H9 (cell line): ENCODE measurements around the gene DMKN. TPM values are rescaled to one million over a fixed set of nuclear protein-coding genes. Genes with fewer than 3 reads are reported as not detected.

Source experiments
- DNase-seq: peaks from one replicate; pipeline ENCODE4 v3.0.0-alpha.2; 2017
- H2AFZ ChIP-seq: one replicate; pipeline ENCODE4 v1.6.1; 2013; ENCODE audit warnings: mild to moderate bottlenecking, low read length, control low read depth, moderate library complexity
- H2AK5ac ChIP-seq: 2 replicates; pipeline ENCODE4 v1.6.1; 2013; ENCODE audit warnings: low read length, control low read depth, mixed read lengths; ENCODE audit not compliant: insufficient read length
- H2BK120ac ChIP-seq: one replicate; pipeline ENCODE4 v1.6.1; 2013; ENCODE audit warnings: low read depth, mild to moderate bottlenecking, low read length, control low read depth, inconsistent platforms; ENCODE audit not compliant: poor library complexity, severe bottlenecking
- H2BK12ac ChIP-seq: 2 replicates; pipeline ENCODE4 v1.6.1; 2013; ENCODE audit warnings: low read length, control low read depth, mixed read lengths, low read depth; ENCODE audit not compliant: insufficient read length
- H2BK15ac ChIP-seq: 2 replicates; pipeline ENCODE4 v1.6.1; 2013; ENCODE audit warnings: low read depth, low read length, control low read depth
- H2BK20ac ChIP-seq: one replicate; pipeline ENCODE4 v1.6.1; 2013; ENCODE audit warnings: low read depth, mild to moderate bottlenecking, low read length, control low read depth, inconsistent platforms; ENCODE audit not compliant: poor library complexity, severe bottlenecking
- H2BK5ac ChIP-seq: 2 replicates; pipeline ENCODE4 v1.6.1; 2013; ENCODE audit warnings: low read length, control low read depth, mixed read lengths; ENCODE audit not compliant: insufficient read length
- H3K14ac ChIP-seq: 2 replicates; pipeline ENCODE4 v1.6.1; 2013; ENCODE audit warnings: low read length, control low read depth; ENCODE audit not compliant: insufficient read depth
- H3K18ac ChIP-seq: 2 replicates; pipeline ENCODE4 v1.6.1; 2013; ENCODE audit warnings: low read depth, mild to moderate bottlenecking, mixed read lengths, low read length, control low read depth; ENCODE audit not compliant: insufficient read length
- H3K23ac ChIP-seq: 2 replicates; pipeline ENCODE4 v1.6.1; 2013; ENCODE audit warnings: low read length, control low read depth, mixed read lengths, low read depth; ENCODE audit not compliant: insufficient read length
- H3K23me2 ChIP-seq: 2 replicates; pipeline ENCODE4 v1.6.1; 2013; ENCODE audit warnings: low read depth, mild to moderate bottlenecking, mixed read lengths, low read length, control low read depth; ENCODE audit not compliant: insufficient read length, poor library complexity, severe bottlenecking
- H3K27ac ChIP-seq: 2 replicates; pipeline ENCODE4 v1.5.1; 2013; ENCODE audit warnings: low read length, control low read depth, mixed read lengths, low read depth; ENCODE audit not compliant: insufficient read length
- H3K27me3 ChIP-seq: 2 replicates; pipeline ENCODE4 v1.6.1; 2013; ENCODE audit warnings: low read length, control low read depth, inconsistent platforms; ENCODE audit not compliant: insufficient read depth
- H3K4ac ChIP-seq: 2 replicates; pipeline ENCODE4 v1.6.1; 2013; ENCODE audit warnings: low read depth, mild to moderate bottlenecking, control low read depth, inconsistent platforms, low read length, moderate library complexity
- H3K4me1 ChIP-seq: 2 replicates; pipeline ENCODE4 v1.6.1; 2013; ENCODE audit warnings: low read length, control low read depth, inconsistent platforms; ENCODE audit not compliant: insufficient read depth
- H3K4me2 ChIP-seq: 2 replicates; pipeline ENCODE4 v1.6.1; 2013; ENCODE audit warnings: low read length, control low read depth, mixed read lengths; ENCODE audit not compliant: insufficient read length, insufficient read depth
- H3K56ac ChIP-seq: 2 replicates; pipeline ENCODE4 v1.6.1; 2013; ENCODE audit warnings: low read depth, mild to moderate bottlenecking, mixed read lengths, low read length, control low read depth; ENCODE audit not compliant: insufficient read length
- H3K79me1 ChIP-seq: 2 replicates; pipeline ENCODE4 v1.6.1; 2013; ENCODE audit warnings: low read depth, mild to moderate bottlenecking, moderate library complexity, low read length, control low read depth, inconsistent platforms; ENCODE audit not compliant: insufficient read depth, poor library complexity, severe bottlenecking
- H3K79me2 ChIP-seq: 2 replicates; pipeline ENCODE4 v1.6.1; 2013; ENCODE audit warnings: low read length, control low read depth, inconsistent platforms; ENCODE audit not compliant: insufficient read depth
- H3K9ac ChIP-seq: 2 replicates; pipeline ENCODE4 v1.6.1; 2013; ENCODE audit warnings: low read length, control low read depth, mixed read lengths; ENCODE audit not compliant: insufficient read length; ENCODE audit errors: extremely low read depth
- H3K9me3 ChIP-seq: one replicate; pipeline ENCODE4 v1.6.1; 2013; ENCODE audit warnings: low read depth, low read length, inconsistent platforms; ENCODE audit not compliant: control insufficient read depth
- H3T11ph ChIP-seq: one replicate; pipeline ENCODE4 v1.6.1; 2013; ENCODE audit warnings: mild to moderate bottlenecking, low read length, control low read depth, inconsistent platforms
- H4K20me1 ChIP-seq: one replicate; pipeline ENCODE4 v1.6.1; 2013; ENCODE audit not compliant: control insufficient read depth, insufficient read length, insufficient read depth
- H4K5ac ChIP-seq: 2 replicates; pipeline ENCODE4 v1.6.1; 2013; ENCODE audit warnings: low read depth, mild to moderate bottlenecking, mixed read lengths, low read length, control low read depth; ENCODE audit not compliant: insufficient read length
- H4K8ac ChIP-seq: replicated peaks from 2 replicates; pipeline ENCODE4 v1.6.1; 2013; ENCODE audit warnings: low read length, control low read depth, mixed read lengths, low read depth; ENCODE audit not compliant: insufficient read length
- H4K91ac ChIP-seq: 2 replicates; pipeline ENCODE4 v1.6.1; 2013; ENCODE audit warnings: low read depth, mild to moderate bottlenecking, moderate library complexity, mixed read lengths, low read length, control low read depth; ENCODE audit not compliant: insufficient read length
- H3K27ac Mint-ChIP-seq, 3 experiments: 2 replicates in 2 of 3; 3 replicates in 1 of 3; pipeline ENCODE4 v1.8.0; 2020 to 2021; ENCODE audit warnings: mixed read lengths in 3 of 3, mild to moderate bottlenecking in 1 of 3, moderate library complexity in 1 of 3
- H3K27me3 Mint-ChIP-seq: 2 replicates; pipeline ENCODE4 v1.8.0; 2021; ENCODE audit warnings: low read depth, mild to moderate bottlenecking, moderate library complexity, mixed read lengths
- H3K36me3 Mint-ChIP-seq, 3 experiments: 2 replicates in 2 of 3; 3 replicates in 1 of 3; pipeline ENCODE4 v1.8.0; 2020 to 2021; ENCODE audit warnings: low read depth in 3 of 3, mixed read lengths in 3 of 3; ENCODE audit not compliant: insufficient read depth in 1 of 3
- H3K4me1 Mint-ChIP-seq, 2 experiments: 2 replicates each; pipeline ENCODE4 v1.8.0; 2020; ENCODE audit warnings: mixed read lengths in 2 of 2
- H3K4me3 Mint-ChIP-seq, 2 experiments: 2 replicates in 1 of 2; 3 replicates in 1 of 2; pipeline ENCODE4 v1.8.0; 2020 to 2021; ENCODE audit warnings: mild to moderate bottlenecking in 2 of 2, mixed read lengths in 2 of 2, moderate library complexity in 1 of 2
- H3K9me3 Mint-ChIP-seq, 2 experiments: 2 replicates in 1 of 2; 3 replicates in 1 of 2; pipeline ENCODE4 v1.8.0; 2020; ENCODE audit warnings: mild to moderate bottlenecking in 2 of 2, mixed read lengths in 2 of 2, moderate library complexity in 1 of 2
- WGBS: extraction: QIAGEN DNeasy Blood & Tissue Kit; methylation state at CpG from one replicate; pipeline ENCODE4 v1.1.7; 2013; ENCODE audit warnings: missing lambda C conversion rate, low lambda C conversion rate, mixed read lengths; ENCODE audit not compliant: insufficient read length; ENCODE audit errors: extremely low coverage; 5-methylcytosine and 5-hydroxymethylcytosine counted together
- total RNA-seq: library from RNA; stranded (reverse); gene quantifications from 2 replicates; pipeline ENCODE4 v1.2.1, GENCODE V29; 2021
- TF ChIP-seq, protein P1 (sequence below): fragments of 200-600 bp; sonication (generic); conservative IDR thresholded peaks from 3 replicates; pipeline ENCODE4 v1.8.0; 2021; ENCODE audit warnings: antibody characterized with exemption, mild to moderate bottlenecking

The DMKN gene
- total RNA-seq, 1 experiment from 2014 or later, result 278 TPM

DNA sequence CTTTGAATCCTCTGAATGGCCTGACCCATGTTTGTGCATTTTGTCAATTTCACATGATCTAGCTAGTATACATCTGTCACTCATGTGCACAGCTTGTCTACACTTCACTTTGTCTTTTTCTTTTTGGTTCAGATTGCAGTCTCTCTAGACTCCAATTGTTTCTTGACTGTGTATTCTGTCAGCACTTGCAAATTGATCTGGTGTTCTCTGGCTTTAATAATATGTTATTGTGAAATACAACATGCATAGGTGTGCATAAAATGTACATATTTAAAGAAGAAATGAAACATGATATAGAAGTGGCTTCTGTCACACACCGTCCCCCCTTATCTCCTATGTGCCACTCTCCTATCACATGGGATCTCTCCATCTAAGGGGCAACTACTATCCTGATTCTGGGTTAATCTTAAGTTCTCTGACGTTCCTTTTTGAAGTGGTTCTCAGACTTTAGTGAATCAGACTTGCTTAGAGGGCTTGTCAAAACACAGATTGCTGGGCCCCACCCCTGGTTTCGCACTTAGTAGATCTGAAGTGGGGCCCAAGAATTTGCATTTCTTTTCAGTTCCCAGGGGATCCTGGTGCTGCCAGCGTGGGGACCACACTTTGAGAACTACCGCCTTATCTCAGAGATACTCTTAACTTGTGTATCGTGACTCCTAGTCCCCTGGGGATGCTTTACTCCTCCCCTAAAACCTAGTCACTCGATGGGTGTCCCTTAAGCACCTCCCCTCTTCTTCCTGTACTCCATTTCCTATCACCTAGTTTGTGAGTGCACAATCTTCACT is 29.0 kb downstream of the DMKN start:
- TF ChIP-seq, protein P1, sequence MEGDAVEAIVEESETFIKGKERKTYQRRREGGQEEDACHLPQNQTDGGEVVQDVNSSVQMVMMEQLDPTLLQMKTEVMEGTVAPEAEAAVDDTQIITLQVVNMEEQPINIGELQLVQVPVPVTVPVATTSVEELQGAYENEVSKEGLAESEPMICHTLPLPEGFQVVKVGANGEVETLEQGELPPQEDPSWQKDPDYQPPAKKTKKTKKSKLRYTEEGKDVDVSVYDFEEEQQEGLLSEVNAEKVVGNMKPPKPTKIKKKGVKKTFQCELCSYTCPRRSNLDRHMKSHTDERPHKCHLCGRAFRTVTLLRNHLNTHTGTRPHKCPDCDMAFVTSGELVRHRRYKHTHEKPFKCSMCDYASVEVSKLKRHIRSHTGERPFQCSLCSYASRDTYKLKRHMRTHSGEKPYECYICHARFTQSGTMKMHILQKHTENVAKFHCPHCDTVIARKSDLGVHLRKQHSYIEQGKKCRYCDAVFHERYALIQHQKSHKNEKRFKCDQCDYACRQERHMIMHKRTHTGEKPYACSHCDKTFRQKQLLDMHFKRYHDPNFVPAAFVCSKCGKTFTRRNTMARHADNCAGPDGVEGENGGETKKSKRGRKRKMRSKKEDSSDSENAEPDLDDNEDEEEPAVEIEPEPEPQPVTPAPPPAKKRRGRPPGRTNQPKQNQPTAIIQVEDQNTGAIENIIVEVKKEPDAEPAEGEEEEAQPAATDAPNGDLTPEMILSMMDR, result no peak
- DNase-seq, result no peak
- Histone ChIP-seq H4K5ac (no peak overlapping the region), H3K23me2 (no peaks in the 10 kb centered on the region), H3K4me1 (no peaks in the 10 kb centered on the region), H3K79me1 (no peaks in the 10 kb centered on the region), H3K18ac (no peak overlapping the region), H3T11ph (no peak overlapping the region), H3K9me3 (no peaks in the 10 kb centered on the region), H4K8ac (no peak overlapping the region), H2BK15ac (no peak overlapping the region), H2AFZ (no peak overlapping the region), H2BK5ac (no peak overlapping the region), H3K27ac (no peak overlapping the region), H2BK20ac (no peak overlapping the region), H3K4me2 (no peak overlapping the region), H3K23ac (no peak overlapping the region), H3K56ac (no peak overlapping the region), H3K79me2 (no peaks in the 10 kb centered on the region), H3K4ac (no peak overlapping the region), H4K20me1 (no peaks in the 10 kb centered on the region), H2BK120ac (no peak overlapping the region), H2AK5ac (no peak overlapping the region), H3K14ac (no peak overlapping the region), H3K9ac (no peak overlapping the region), H2BK12ac (no peak overlapping the region), H4K91ac (no peak overlapping the region), H3K27me3 (no peaks in the 10 kb centered on the region)
- no peaks in the 10 kb centered on the region for H3K9me3 Mint-ChIP-seq
- H3K36me3 Mint-ChIP-seq, result no peaks in the 10 kb centered on the region
- H3K4me3 Mint-ChIP-seq, result no peak overlapping the region
- H3K27ac Mint-ChIP-seq, result no peak overlapping the region
- peaks cover 0 to 3% of the 10 kb centered on the region in 2 experiments; a peak in 1 of 4 replicates for H3K4me1 Mint-ChIP-seq
- WGBS, result no CpG with 5 or more reads among the region's 7 CpGs
- peaks cover 19% of the 10 kb centered on the region for H3K27me3 Mint-ChIP-seq
